NCI-H128 (cell line): ENCODE results near the gene RTF1.
A peak's percentile ranks its signal among the peaks of the same experiment; 100 is the strongest.
"Not testable (repeated sequence)": the region's sequence is repeated elsewhere in the genome, so short reads cannot be mapped to it uniquely, and the experiment has no call there.

Experiments
- DNase-seq: peaks from one replicate; lab custom pipeline; 2025; ENCODE audit not compliant: unreplicated experiment; lab: John Stamatoyannopoulos, UW

Gene RTF1

DNA sequence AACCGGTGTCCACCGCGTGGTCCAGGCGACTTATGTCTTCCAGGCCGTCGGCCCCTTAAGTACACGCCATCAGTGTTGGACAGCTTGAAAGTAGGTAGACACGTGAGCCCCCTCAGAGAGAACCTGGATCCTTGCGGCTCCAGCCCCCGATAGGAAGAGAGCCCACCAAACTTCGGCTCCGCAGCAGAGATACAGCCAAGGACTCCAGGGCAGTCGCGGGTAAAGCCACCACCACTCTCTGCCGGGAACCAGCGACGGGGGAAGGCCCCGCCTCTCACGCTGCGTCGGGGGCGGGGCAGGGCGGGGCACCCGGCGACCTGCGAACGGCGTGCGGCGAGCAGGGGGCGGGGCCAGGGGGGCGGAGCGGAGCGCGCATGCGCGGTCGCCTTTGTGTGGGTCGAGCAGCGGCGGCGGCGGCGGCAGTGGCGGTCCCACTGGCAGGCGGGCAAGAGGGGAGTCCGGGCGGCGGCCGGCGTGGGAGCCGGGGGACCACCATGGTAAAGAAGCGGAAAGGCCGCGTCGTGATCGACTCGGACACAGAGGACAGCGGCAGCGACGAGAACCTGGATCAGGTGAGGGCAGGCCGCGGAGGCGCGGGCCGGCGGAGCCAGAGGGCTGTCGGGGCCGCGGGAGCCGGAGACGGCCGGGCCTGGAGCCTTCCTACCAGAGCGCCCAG lies at the start of gene RTF1:
Gene RTF1 (plus strand): TSS at position 354 of the 676 bp plus-strand sequence. CDS start 21 bp downstream, at position 375.
- peak; percentile 62 for DNase-seq

- no peak for DNase-seq
Observed at GRCh38 chr15:41367418-41367817, 49.5 kb upstream of the RTF1 start.

- no peak for DNase-seq
Observed at GRCh38 chr15:41377978-41378377, 38.9 kb upstream of the RTF1 start.

- DNase-seq: not testable (repeated sequence)
Observed at GRCh38 chr15:41383974-41384749, 32.7 kb upstream of the RTF1 start.

GRCh38 chr15:41387646-41388045 lies 29.2 kb upstream of the RTF1 start:
- no peak for DNase-seq

DNA sequence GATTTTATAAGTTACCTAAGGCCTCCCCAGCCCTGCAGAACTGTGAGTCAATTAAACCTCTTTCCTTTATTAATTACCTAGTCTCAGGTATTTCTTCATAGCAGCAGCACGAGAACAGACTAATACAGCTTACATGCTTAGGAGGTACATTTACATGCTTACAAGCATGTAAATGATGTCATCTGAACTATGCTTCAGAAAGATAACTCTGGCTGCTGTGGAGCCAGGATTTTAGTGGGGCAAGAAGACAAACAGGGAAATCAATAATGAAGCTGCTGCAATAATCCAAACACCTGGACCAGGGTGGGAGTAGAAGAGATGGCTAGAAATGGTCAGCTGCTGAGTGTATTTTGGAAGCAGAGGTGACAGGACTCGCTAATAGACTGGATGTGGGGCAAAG lies 24.2 kb upstream of the RTF1 start:
- DNase-seq: no peak

DNA sequence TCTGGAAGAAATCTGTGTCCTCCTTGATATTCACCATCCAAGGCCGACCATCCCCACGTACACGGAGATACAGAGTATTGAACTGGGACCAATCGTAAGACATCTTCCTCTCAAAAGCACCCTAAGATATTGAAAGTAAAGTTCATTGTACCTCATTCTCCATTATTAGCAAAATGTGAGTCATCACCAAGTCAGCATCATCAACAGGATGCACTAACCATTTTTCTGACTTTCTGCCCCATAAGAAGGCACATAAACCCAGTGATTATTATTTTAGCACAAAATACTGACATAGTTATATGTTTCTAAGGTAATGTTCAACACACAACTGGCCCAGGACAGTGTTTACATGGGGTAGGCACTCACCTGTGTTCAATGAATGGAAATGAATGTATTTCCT lies 22.0 kb upstream of the RTF1 start:
- DNase-seq: no peak

GRCh38 chr15:41396111-41396510 lies 20.8 kb upstream of the RTF1 start:
- DNase-seq: no peak

DNA sequence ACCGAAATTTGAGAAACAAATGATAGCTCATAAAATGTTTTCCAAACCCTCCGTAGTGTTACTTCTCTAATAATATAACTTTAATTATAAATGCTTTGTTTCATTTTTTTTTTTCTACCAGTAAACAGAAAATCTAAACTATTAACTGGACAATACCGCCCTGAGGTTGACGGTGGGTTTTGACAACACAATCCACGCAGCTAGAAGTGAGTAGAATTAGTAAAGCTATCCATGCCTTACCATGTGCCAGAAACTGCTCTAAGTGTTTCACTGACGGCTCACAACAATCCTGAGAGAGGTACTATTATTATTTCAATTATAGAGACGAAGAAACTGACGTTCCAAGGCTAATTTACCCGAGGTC lies 15.0 kb upstream of the RTF1 start:
- DNase-seq: no peak

GRCh38 chr15:41407341-41407740 lies 9.6 kb upstream of the RTF1 start:
- no peak for DNase-seq

DNA sequence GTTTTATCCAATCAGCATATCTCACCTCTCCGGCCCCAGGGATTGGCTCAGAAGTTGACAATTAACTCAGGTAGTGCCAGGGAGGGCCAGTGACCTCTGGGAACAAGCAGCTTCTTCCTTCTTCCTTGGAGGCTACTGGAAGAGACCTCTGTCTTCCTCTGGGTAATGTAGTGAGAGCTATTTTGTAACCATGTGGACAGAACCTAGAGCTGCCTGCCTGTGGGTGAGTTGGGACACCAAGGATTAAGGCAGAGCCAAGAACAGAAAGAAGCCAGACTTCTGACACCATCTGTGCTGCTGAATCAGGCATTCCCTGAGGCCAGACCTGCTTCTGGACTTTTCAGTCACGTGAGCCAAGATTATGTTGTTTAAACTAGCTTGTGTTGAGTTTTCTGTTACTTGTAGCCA lies 8.7 kb upstream of the RTF1 start:
- DNase-seq: no peak

GRCh38 chr15:41411031-41411430 lies 5.9 kb upstream of the RTF1 start:
- no peak for DNase-seq

DNA sequence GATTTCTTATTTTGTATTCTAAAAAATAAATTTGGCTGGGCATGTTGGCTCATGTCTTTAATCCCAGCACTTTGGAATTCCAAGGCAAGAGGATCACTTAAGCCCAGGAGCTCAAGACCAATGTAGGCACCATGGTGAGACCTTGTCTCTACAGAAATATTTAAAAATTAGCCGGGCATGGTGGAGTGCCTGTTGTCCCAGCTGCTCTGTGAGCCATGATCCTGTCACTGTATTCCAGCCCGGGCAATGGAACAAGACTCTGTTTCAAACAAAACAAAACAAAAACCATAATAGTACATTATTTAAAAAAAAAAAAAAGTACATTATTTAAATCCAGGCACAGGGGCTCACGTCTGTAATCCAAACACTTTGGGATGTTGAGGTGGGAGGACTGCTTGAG lies 5.5 kb upstream of the RTF1 start:
- no peak for DNase-seq

DNA sequence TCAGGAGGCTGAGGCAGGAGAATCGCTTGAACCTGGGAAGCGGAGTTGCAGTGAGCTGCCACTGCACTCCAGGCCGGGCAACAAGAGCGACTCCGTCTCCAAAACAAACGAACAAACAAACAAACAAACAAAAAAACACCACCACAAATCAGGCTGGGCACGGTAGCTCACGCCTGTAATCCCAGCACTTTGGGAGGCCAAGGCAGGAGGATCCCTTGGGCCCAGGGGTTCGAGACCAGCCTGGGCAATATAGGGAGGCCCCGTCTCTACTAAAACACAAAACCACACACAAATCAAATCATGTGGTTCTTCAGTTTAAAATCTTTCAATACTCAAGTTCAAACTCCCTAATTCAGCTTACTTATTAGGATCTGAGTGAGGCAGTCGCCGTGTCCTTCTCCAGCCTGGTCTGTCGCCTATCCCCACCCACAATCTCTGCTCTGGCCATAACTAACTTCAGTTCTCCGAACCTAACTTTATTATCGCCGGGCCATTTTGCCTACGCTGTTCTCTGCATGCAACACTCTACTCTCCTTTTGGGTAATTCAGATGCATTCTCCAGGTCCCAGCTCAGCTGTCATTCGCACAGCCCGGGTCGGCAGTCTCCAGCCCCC lies 660 bp upstream of the RTF1 start:
- DNase-seq: no peak

GRCh38 chr15:41417418-41418195 lies 712 bp downstream of the RTF1 start:
- no peak for DNase-seq

GRCh38 chr15:41423979-41424659 lies 7.2 kb downstream of the RTF1 start:
- DNase-seq: no peak

DNA sequence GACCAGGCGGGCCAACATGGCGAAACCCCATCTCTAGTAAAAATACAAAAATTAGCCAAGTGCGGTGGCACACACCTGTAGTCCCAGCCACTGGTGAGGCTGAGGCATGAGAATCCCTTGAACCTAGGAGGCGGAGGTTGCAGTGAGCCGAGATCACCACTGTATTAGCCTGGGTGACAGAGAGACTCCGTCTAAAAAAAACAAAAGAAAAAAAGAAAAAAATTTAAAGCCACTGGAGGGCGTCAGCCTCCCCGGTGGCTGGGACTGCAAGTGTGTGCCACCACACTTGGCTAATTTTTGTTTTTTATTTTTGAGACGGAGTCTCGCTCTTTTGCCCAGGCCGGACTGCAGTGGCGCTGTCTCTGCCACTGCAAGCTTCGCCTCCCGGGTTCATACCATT lies 7.9 kb downstream of the RTF1 start:
- no peak for DNase-seq

DNA sequence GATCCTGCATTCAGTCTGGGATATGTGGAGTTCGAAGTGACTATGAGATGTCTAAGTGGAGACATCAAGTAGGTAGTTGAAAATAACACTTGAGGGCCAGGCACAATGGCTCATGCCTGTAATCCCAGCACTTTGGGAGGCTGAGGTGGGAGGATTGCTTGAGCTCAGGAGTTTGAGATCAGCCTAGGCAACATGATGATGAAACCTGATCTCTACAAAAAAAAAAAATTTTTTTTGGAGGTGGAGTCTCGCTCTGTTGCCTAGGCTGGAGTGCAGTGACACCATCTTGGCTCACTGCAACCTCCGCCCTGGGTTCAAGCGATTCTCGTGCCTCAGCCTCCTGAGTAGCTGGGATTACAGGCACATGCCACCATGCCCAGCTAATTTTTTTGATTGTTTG lies 9.0 kb downstream of the RTF1 start:
- not testable (repeated sequence) for DNase-seq

GRCh38 chr15:41429003-41429890 lies 12.4 kb downstream of the RTF1 start:
- DNase-seq: no peak
